ENCODE measurements around the gene VWA7.
"Not testable (repeated sequence)": the region's sequence is repeated elsewhere in the genome, so short reads cannot be mapped to it uniquely, and the experiment has no call there.

The VWA7 gene

GRCh38 chr6:31814677-31815024 lies 37.5 kb upstream of the VWA7 start:
- TF ChIP-seq CTCF (IDR thresholded peaks at IDR 0.05): no peak
- Mint-ChIP-seq H3K4me3 (peak overlapping the region; percentile 81), H3K4me1 (peaks cover 25% of the 10 kb centered on the region), H3K27me3 (ENCODE audit: low read depth, poor library complexity) (peaks cover 6% of the 10 kb centered on the region), H3K36me3 (ENCODE audit: low read depth) (peaks cover 22% of the 10 kb centered on the region), H3K27ac (peak overlapping the region; percentile 99), H3K9me3 (peaks cover 31% of the 10 kb centered on the region)
- peak; percentile 76 for DNase-seq

GRCh38 chr6:31813465-31813849 lies 36.3 kb upstream of the VWA7 start:
- TF ChIP-seq CTCF (IDR thresholded peaks at IDR 0.05): no peak
- peaks cover 16% of the 10 kb centered on the region for H3K36me3 Mint-ChIP-seq (ENCODE audit: low read depth)
- H3K27me3 Mint-ChIP-seq (ENCODE audit: low read depth, poor library complexity): peaks cover 6% of the 10 kb centered on the region
- peak overlapping the region; percentile 86 for H3K27ac Mint-ChIP-seq
- peaks cover 29% of the 10 kb centered on the region for H3K4me1 Mint-ChIP-seq
- no peak for DNase-seq
- peaks cover 22% of the 10 kb centered on the region for H3K9me3 Mint-ChIP-seq
- no peak overlapping the region for H3K4me3 Mint-ChIP-seq

- no peak overlapping the region for H3K27ac Mint-ChIP-seq
Measured at GRCh38 chr6:31811645-31812044, 34.5 kb upstream of the VWA7 start.

GRCh38 chr6:31808599-31808998 lies 31.5 kb upstream of the VWA7 start:
- H3K36me3 Mint-ChIP-seq (ENCODE audit: low read depth); H3K27ac Mint-ChIP-seq; H3K27me3 Mint-ChIP-seq (ENCODE audit: low read depth, poor library complexity); DNase-seq; H3K9me3 Mint-ChIP-seq; H3K4me3 Mint-ChIP-seq: not testable (repeated sequence)
- H3K4me1 Mint-ChIP-seq: peaks cover 22% of the 10 kb centered on the region

More at GRCh38 chr6:31811645-31812044, 34.5 kb upstream of the VWA7 start:
- H3K4me3 Mint-ChIP-seq: no peak overlapping the region
- H3K9me3 Mint-ChIP-seq: peaks cover 11% of the 10 kb centered on the region
- H3K4me1 Mint-ChIP-seq: peaks cover 29% of the 10 kb centered on the region
- DNase-seq: no peak
- peaks cover 6% of the 10 kb centered on the region for H3K27me3 Mint-ChIP-seq (ENCODE audit: low read depth, poor library complexity)
- H3K36me3 Mint-ChIP-seq (ENCODE audit: low read depth): peaks cover 6% of the 10 kb centered on the region
- TF ChIP-seq CTCF (IDR thresholded peaks at IDR 0.05): no peak

- DNase-seq: peak; percentile 99
- H3K27ac Mint-ChIP-seq: peak within 1 kb of the TSS; percentile 92
- H3K9me3 Mint-ChIP-seq: no peaks in the 10 kb centered on the region
- peak within 1 kb of the TSS; percentile 97 for H3K4me3 Mint-ChIP-seq
- peaks cover 8% of the 10 kb centered on the region for H3K36me3 Mint-ChIP-seq (ENCODE audit: low read depth)
- H3K4me1 Mint-ChIP-seq: peaks cover 20% of the 10 kb centered on the region
- no peaks in the 10 kb centered on the region for H3K27me3 Mint-ChIP-seq (ENCODE audit: low read depth, poor library complexity)
- no peak for TF ChIP-seq CTCF (IDR thresholded peaks at IDR 0.05)
Measured at GRCh38 chr6:31806470-31807272, 29.5 kb upstream of the VWA7 start, which contains the start of gene LSM2. Gene LSM2 (minus strand): TSS chr6:31806966. CDS start chr6:31806757, 209 bp downstream.

GRCh38 chr6:31805939-31806469 lies 28.9 kb upstream of the VWA7 start:
- Mint-ChIP-seq H3K9me3 (no peaks in the 10 kb centered on the region), H3K27me3 (ENCODE audit: low read depth, poor library complexity) (no peaks in the 10 kb centered on the region), H3K27ac (peak overlapping the region; percentile 92), H3K4me1 (peaks cover 20% of the 10 kb centered on the region), H3K36me3 (ENCODE audit: low read depth) (peaks cover 14% of the 10 kb centered on the region), H3K4me3 (peak overlapping the region; percentile 97)
- no peak for TF ChIP-seq CTCF (IDR thresholded peaks at IDR 0.05)
- DNase-seq: no peak

- not testable (repeated sequence) for DNase-seq; H3K4me3 Mint-ChIP-seq; H3K4me1 Mint-ChIP-seq; H3K9me3 Mint-ChIP-seq; H3K27ac Mint-ChIP-seq; H3K27me3 Mint-ChIP-seq (ENCODE audit: low read depth, poor library complexity)
- peaks cover 23% of the 10 kb centered on the region for H3K36me3 Mint-ChIP-seq (ENCODE audit: low read depth)
Measured at GRCh38 chr6:31801031-31801927, 24.2 kb upstream of the VWA7 start.
